Testis (tissue), 3 donors: ENCODE results near the gene PIP5K1B. TPM values are rescaled to one million over a fixed set of nuclear protein-coding genes. Genes with fewer than 3 reads are reported as not detected.

Experiments used
- DNase-seq: peaks from one replicate; pipeline ENCODE4 v3.0.0-alpha.2; 2019
- H3K27ac ChIP-seq, 2 donors: fragments of 200-600 bp; sonication (generic); one replicate each; pipeline ENCODE4 v1.5.1; 2019
- H3K27me3 ChIP-seq: fragments of 200-600 bp; sonication (generic); one replicate; pipeline ENCODE4 v1.5.1; 2019
- H3K36me3 ChIP-seq: fragments of 200-600 bp; sonication (generic); one replicate; pipeline ENCODE4 v1.5.1; 2017; ENCODE audit warnings: low read depth; ENCODE audit errors: missing control alignments
- H3K4me1 ChIP-seq: fragments of 200-600 bp; sonication (generic); one replicate; pipeline ENCODE4 v1.5.1; 2019
- H3K4me3 ChIP-seq, 2 donors: fragments of 200-600 bp; sonication (generic); one replicate each; pipeline ENCODE4 v1.5.1; 2017 to 2019
- H3K9me3 ChIP-seq: fragments of 200-600 bp; sonication (generic); one replicate; pipeline ENCODE4 v1.5.1; 2017
- CTCF ChIP-seq, 3 experiments: fragments of 450-650 bp in 2 of 3; fragments of 200-600 bp in 1 of 3; sonication (generic) in 1 of 3; IDR thresholded peaks; one replicate each; pipeline ENCODE4 v1.5.1; 2016 to 2019; ENCODE audit warnings: antibody characterized with exemption in 3 of 3, mild to moderate bottlenecking in 2 of 3, moderate library complexity in 1 of 3
- POLR2A ChIP-seq: fragments of 450-650 bp; IDR thresholded peaks from one replicate; pipeline ENCODE4 v1.6.1; 2017; ENCODE audit warnings: antibody characterized with exemption, mild to moderate bottlenecking, moderate library complexity
- WGBS, 2 donors: methylation state at CpG; one replicate each; pipeline ENCODE4 v1.1.5; 2018; 5-methylcytosine and 5-hydroxymethylcytosine counted together
- intact Hi-C: fragments of 100-400 bp; cut with DNase I; formaldehyde crosslinking; loops from one replicate; pipeline ENCODE4 v1.15.1; 2023; ENCODE audit warnings: low total_unique reads
- polyA plus RNA-seq: library from polyadenylated mRNA; stranded (reverse); fragments of 350-450 nt; fragmentation: Illumina TruSeq; extraction: RNeasy Lipid Tissue Mini Kit (QIAGEN cat#74804); gene quantifications from one replicate; pipeline ENCODE4 v1.2.3, GENCODE V29; 2014; ENCODE audit warnings: low read depth, low replicate concordance; ENCODE audit not compliant: insufficient read depth
- total RNA-seq, 2 donors: library from RNA; depleted of rRNA; stranded (reverse); fragments of >200 nt; gene quantifications; one replicate each; pipeline ENCODE4 v1.2.3, GENCODE V29; 2016

PIP5K1B gene
- total and polyA plus RNA-seq, 3 donors from 2014 or later = 53.6 to 70.5 (median 66.9) TPM

- Histone ChIP-seq H3K27ac (no peak overlapping the region), H3K4me3 (no peak overlapping the region), H3K27me3 (no peaks in the 10 kb centered on the region), H3K9me3 (no peaks in the 10 kb centered on the region), H3K36me3 (no peaks in the 10 kb centered on the region), H3K4me1 (peaks cover 15% of the 10 kb centered on the region)
- 88% methylated on average over 6 of the region's 6 CpGs for WGBS, 2 donors
- TF ChIP-seq CTCF (IDR thresholded peaks at IDR 0.05) = no peak
- no peak for TF ChIP-seq POLR2A
- DNase-seq = no peak
- intact Hi-C loops = no loop called here
Observed at GRCh38 chr9:68808338-68808890, 103.4 kb downstream of the PIP5K1B start.

GRCh38 chr9:68817079-68817875, 112.2 kb downstream of the PIP5K1B start:
- intact Hi-C loops = no loop called here
- no peak for DNase-seq
- no peaks in the 10 kb centered on the region for H3K4me1 ChIP-seq
- TF ChIP-seq CTCF (IDR thresholded peaks at IDR 0.05) (no peak), POLR2A (no peak)
- no peaks in the 10 kb centered on the region for H3K36me3 ChIP-seq
- 75 to 78% methylated on average over 8 of the region's 8 CpGs for WGBS, 2 donors
- no peak overlapping the region for H3K4me3 ChIP-seq
- H3K9me3 ChIP-seq = no peaks in the 10 kb centered on the region
- H3K27me3 ChIP-seq = no peaks in the 10 kb centered on the region
- no peak overlapping the region for H3K27ac ChIP-seq

- H3K27ac ChIP-seq = no peak overlapping the region
- H3K4me1 ChIP-seq = no peaks in the 10 kb centered on the region
- H3K27me3 ChIP-seq = no peaks in the 10 kb centered on the region
- no peaks in the 10 kb centered on the region for H3K36me3 ChIP-seq
- no peak overlapping the region for H3K4me3 ChIP-seq
- 79 to 92% methylated on average over 2 of the region's 2 CpGs for WGBS, 2 donors
- H3K9me3 ChIP-seq = no peaks in the 10 kb centered on the region
- intact Hi-C loops = no loop called here
- DNase-seq = no peak
- TF ChIP-seq CTCF (IDR thresholded peaks at IDR 0.05) = no peak
- TF ChIP-seq POLR2A = no peak
Observed at GRCh38 chr9:68819065-68819464, 114.0 kb downstream of the PIP5K1B start.

GRCh38 chr9:68821911-68822310, 116.9 kb downstream of the PIP5K1B start:
- H3K27me3 ChIP-seq = no peaks in the 10 kb centered on the region
- no peak overlapping the region for H3K27ac ChIP-seq
- H3K9me3 ChIP-seq = no peaks in the 10 kb centered on the region
- intact Hi-C loops = no loop called here
- H3K36me3 ChIP-seq = no peaks in the 10 kb centered on the region
- DNase-seq = no peak
- no peak overlapping the region for H3K4me3 ChIP-seq
- no peak for TF ChIP-seq POLR2A
- TF ChIP-seq CTCF (IDR thresholded peaks at IDR 0.05) = no peak
- 89 to 95% methylated on average over 2 of the region's 2 CpGs for WGBS, 2 donors
- H3K4me1 ChIP-seq = no peaks in the 10 kb centered on the region
